NCI-H2081 treated with DMSO at 0.1 percent for 48 hours (cell line): ENCODE data around the gene TEKTIP1.

Source experiments
- DNase-seq: peaks from one replicate; lab custom pipeline; 2025; lab: John Stamatoyannopoulos, UW

The TEKTIP1 gene

DNA sequence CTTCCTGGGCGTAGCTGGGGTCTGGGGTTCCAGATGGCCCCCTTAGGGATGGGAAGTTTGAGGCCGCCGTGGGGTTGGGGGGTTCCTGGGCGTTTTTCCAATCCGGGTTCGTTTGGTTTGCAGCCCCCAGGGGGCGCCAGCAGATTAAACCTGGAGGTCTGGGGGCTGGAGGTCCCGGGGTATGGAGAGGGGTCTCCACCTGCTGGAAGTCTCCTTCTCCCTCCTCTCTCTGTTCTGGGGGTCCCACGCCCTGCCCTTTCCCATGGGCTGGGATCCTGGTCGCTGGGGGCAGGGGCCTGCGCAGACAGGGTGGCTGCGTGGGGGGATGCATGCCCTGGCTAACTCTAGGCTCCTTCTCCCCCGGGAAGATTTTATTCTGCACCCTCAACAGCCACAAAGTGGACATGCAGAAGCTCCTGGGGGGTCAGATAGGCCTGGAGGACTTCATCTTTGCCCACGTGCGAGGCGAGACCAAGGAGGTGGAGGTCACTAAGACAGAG lies 47.2 kb downstream of the TEKTIP1 start:
- no peak for DNase-seq

DNA sequence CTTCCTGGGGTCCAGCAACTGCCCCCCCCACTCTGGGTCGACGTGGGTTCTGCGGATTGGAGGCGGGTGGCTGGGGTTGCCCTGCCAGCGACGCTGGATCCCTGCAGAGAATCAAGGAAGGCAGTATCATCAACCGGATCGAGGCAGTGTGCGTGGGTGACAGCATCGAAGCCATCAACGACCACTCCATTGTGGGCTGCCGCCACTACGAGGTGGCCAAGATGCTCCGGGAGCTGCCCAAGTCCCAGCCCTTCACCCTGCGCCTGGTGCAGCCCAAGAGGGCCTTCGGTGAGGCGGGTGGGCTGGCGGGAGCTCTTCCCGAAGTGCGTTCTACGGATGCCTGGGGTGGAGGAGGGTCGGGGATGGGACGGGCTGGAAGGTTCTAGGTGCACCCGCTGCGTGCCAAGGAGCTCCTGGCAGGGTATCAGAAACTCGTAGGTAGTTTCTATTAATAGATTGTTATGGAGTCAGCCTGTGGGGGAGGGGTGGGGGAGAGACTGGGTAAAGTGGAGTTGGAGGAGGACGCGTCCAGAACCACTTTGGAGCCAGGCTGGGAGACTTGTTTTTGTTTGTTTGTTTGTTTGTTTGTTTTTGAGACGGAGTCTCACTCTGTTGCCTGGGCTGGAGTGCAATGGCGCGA lies 47.9 kb downstream of the TEKTIP1 start:
- no peak for DNase-seq

DNA sequence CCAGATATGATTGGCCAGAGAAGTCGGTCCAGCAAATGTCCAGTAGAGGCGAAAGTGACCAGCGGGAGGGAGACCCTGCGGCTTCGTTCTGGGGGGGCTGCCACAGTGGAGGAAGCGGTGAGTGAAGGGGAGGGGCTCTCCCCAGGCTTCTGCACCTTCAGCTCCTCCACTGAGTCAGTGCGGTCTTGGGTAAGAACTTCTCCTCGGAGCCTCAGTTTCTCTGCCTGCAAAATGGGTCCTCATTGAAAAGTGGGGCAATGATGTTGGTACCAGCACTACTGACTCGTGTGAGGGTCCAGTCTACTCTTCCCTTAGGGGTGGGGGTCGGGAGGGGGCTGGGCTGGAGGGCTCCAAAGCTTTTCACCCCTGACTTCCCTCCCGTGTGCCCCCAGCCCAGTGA lies 50.5 kb downstream of the TEKTIP1 start:
- no peak for DNase-seq

GRCh38 chr19:3589949-3590348 lies 51.0 kb downstream of the TEKTIP1 start:
- no peak for DNase-seq

GRCh38 chr19:3590991-3591659 lies 52.2 kb downstream of the TEKTIP1 start:
- no peak for DNase-seq

DNA sequence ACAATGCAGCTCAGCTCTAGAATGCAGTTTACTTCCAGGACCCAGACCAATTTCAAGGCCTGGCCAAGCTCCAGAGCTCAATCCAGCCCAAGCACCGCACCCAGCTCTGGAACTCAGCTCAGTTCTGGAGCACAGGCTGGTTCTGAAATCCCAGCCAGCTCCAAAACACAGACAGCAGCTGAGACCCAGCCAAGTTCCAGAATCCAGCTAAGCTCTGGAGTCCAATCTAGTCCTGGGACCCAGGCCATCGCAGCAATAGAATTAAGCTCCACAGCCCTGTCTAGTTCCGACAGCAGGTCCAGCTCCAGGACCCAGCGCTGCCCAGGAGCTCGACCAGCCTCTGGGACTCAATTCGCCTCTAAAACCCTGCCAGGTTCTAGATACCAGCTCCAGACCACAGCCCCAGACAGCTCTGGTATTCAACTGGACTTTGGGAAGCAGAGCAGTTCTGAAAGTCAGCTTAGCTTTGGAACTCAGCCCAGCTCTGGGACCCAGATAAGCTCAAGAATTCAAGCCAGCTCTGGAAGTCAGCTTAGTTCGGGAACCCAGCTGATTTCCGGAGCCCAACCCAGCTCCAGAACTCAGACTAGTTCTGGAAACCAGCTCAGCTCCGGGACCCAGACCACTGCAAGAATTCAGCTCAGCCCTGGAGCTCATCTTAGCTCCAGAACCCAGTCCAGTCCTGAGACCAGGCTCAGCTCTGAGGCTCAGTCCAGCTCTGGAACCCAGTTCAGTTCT lies 53.1 kb downstream of the TEKTIP1 start:
- no peak for DNase-seq

GRCh38 chr19:3593156-3593555 lies 54.2 kb downstream of the TEKTIP1 start:
- DNase-seq, result no peak
